Lower leg skin (tissue), 3 donors: ENCODE results near the gene KCTD5.

Source experiments
- CTCF ChIP-seq, 3 donors: fragments of 450-650 bp; IDR thresholded peaks; one replicate each; pipeline ENCODE4 v1.5.1; 2016; ENCODE audit warnings: antibody characterized with exemption in 3 of 3, mild to moderate bottlenecking in 3 of 3, moderate library complexity in 2 of 3
- POLR2A ChIP-seq, 2 donors: fragments of 450-650 bp; IDR thresholded peaks; one replicate each; pipeline ENCODE4 v1.6.1; 2016 to 2017; ENCODE audit warnings: antibody characterized with exemption in 2 of 2, mild to moderate bottlenecking in 1 of 2, moderate library complexity in 1 of 2

GRCh38 chr16:2737895-2738418 is 55.6 kb downstream of the KCTD5 start:
- TF ChIP-seq POLR2A (IDR thresholded peaks at IDR 0.05) (no peak), CTCF (IDR thresholded peaks at IDR 0.05) (no peak)
